Endodermal cell (in vitro differentiated cells): ENCODE measurements around the gene SLC7A1. TPM values are rescaled to one million over a fixed set of nuclear protein-coding genes. Genes with fewer than 3 reads are reported as not detected.

Source experiments
- DNase-seq: peaks from one replicate; pipeline ENCODE4 v3.0.0-alpha.2; 2017
- H3K27ac ChIP-seq: 2 replicates; pipeline ENCODE4 v1.5.1; 2013; ENCODE audit warnings: mild to moderate bottlenecking, low read depth, low read length, moderate library complexity
- H3K27me3 ChIP-seq: 2 replicates; pipeline ENCODE4 v1.6.1; 2013; ENCODE audit warnings: mild to moderate bottlenecking, low read length, moderate library complexity; ENCODE audit not compliant: insufficient read depth, control insufficient read depth, poor library complexity, severe bottlenecking
- H3K36me3 ChIP-seq: 2 replicates; pipeline ENCODE4 v1.7.0; 2013; ENCODE audit warnings: mild to moderate bottlenecking, low read length, moderate library complexity; ENCODE audit not compliant: control insufficient read depth, insufficient read depth
- H3K4me1 ChIP-seq: one replicate; pipeline ENCODE4 v1.7.0; 2013; ENCODE audit warnings: low read length; ENCODE audit not compliant: control insufficient read depth, insufficient read depth
- H3K4me3 ChIP-seq: 2 replicates; pipeline ENCODE4 v1.5.1; 2013; ENCODE audit warnings: mild to moderate bottlenecking, low read length, moderate library complexity
- H3K9ac ChIP-seq: 2 replicates; pipeline ENCODE4 v1.6.1; 2013; ENCODE audit warnings: mild to moderate bottlenecking, low read length, moderate library complexity; ENCODE audit not compliant: poor library complexity, severe bottlenecking; ENCODE audit errors: extremely low read depth
- H3K9me3 ChIP-seq: 2 replicates; pipeline ENCODE4 v1.6.1; 2013; ENCODE audit warnings: mild to moderate bottlenecking, low read length, moderate library complexity; ENCODE audit not compliant: control insufficient read depth
- H3K27ac Mint-ChIP-seq: 2 replicates; pipeline ENCODE4 v1.8.0; 2020; ENCODE audit warnings: mixed read lengths
- H3K27me3 Mint-ChIP-seq: 2 replicates; pipeline ENCODE4 v1.8.0; 2021; ENCODE audit warnings: mild to moderate bottlenecking, mixed read lengths; ENCODE audit not compliant: insufficient read depth
- H3K36me3 Mint-ChIP-seq: 2 replicates; pipeline ENCODE4 v1.8.0; 2020; ENCODE audit warnings: low read depth, mixed read lengths
- H3K4me1 Mint-ChIP-seq: 2 replicates; pipeline ENCODE4 v1.8.0; 2020; ENCODE audit warnings: mixed read lengths
- H3K4me3 Mint-ChIP-seq: 2 replicates; pipeline ENCODE4 v1.8.0; 2020; ENCODE audit warnings: mild to moderate bottlenecking, moderate library complexity, mixed read lengths
- H3K9me3 Mint-ChIP-seq: 2 replicates; pipeline ENCODE4 v1.8.0; 2020; ENCODE audit warnings: mild to moderate bottlenecking, mixed read lengths
- CTCF ChIP-seq: fragments of 200-600 bp; sonication (generic); conservative IDR thresholded peaks from 2 replicates; pipeline ENCODE4 v1.5.0; 2021; ENCODE audit warnings: antibody characterized with exemption, mild to moderate bottlenecking
- WGBS, 2 experiments: methylation state at CpG; one replicate each; pipeline versions ENCODE4 v1.1.5 to v1.1.7; 2013; ENCODE audit warnings: missing lambda C conversion rate in 2 of 2, mixed read lengths in 1 of 2; ENCODE audit not compliant: insufficient coverage in 1 of 2, insufficient read length in 1 of 2; 5-methylcytosine and 5-hydroxymethylcytosine counted together
- total RNA-seq, 2 donors: library from RNA; stranded (reverse); fragmentation: NEBNext Ultra II Directional in 1 of 2; extraction: Animal tissue kit (Norgen Biotek cat#: 25700) in 1 of 2; gene quantifications; 2 replicates in 1 of 2; 3 replicates in 1 of 2; pipeline ENCODE4 v1.2.1, GENCODE V29; 2021

The SLC7A1 gene
- total RNA-seq, 2 donors from 2014 or later = 26.0 to 27.3 TPM

DNA sequence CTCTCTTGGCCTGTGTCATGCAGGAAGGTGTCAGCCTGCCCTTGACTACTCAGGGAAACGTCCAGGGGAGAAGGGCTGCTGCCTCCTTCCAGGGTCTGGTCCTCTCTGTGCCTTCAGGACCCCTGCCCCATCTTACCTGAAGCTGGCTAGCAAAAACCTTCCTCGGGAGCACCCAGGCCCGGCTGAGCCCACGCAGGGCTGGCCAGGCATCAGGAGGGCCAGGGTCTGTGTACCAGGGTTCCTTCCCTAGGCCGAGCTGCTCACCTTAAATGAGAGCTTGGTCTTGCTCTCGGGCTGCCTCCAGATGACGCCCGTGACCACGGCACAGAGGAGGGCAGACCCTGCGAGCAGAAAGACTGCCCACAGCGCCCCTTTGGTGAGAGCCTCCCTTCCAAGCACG is 78.6 kb downstream of the SLC7A1 start:
- Mint-ChIP-seq H3K4me1 (no peaks in the 10 kb centered on the region), H3K27ac (no peak overlapping the region), H3K27me3 (no peaks in the 10 kb centered on the region), H3K36me3 (peaks cover 23% of the 10 kb centered on the region), H3K9me3 (no peaks in the 10 kb centered on the region), H3K4me3 (no peak overlapping the region)
- Histone ChIP-seq H3K36me3 (peaks cover 53% of the 10 kb centered on the region), H3K27ac (no peak overlapping the region), H3K4me3 (no peak overlapping the region), H3K9me3 (no peaks in the 10 kb centered on the region), H3K4me1 (no peaks in the 10 kb centered on the region), H3K27me3 (no peaks in the 10 kb centered on the region), H3K9ac (no peak overlapping the region)
- DNase-seq = no peak
- 83 to 87% methylated on average over 5 to 12 of the region's 12 CpGs for WGBS, 2 experiments
- no peak for TF ChIP-seq CTCF

- DNase-seq = no peak
- H3K4me1 Mint-ChIP-seq = no peaks in the 10 kb centered on the region
Measured at GRCh38 chr13:29516012-29516411, 79.5 kb downstream of the SLC7A1 start.

GRCh38 chr13:29515372-29515771 is 80.1 kb downstream of the SLC7A1 start:
- no peak overlapping the region for H3K27ac Mint-ChIP-seq
- no peak overlapping the region for H3K4me3 Mint-ChIP-seq
- 92 to 93% methylated on average over 5 to 7 of the region's 7 CpGs for WGBS, 2 experiments
- H3K36me3 Mint-ChIP-seq = peaks cover 17% of the 10 kb centered on the region
- no peak overlapping the region for H3K27ac ChIP-seq
- no peak overlapping the region for H3K4me3 ChIP-seq
- H3K27me3 Mint-ChIP-seq = no peaks in the 10 kb centered on the region
- no peaks in the 10 kb centered on the region for H3K27me3 ChIP-seq
- no peak for TF ChIP-seq CTCF
- H3K9me3 Mint-ChIP-seq = no peaks in the 10 kb centered on the region
- no peaks in the 10 kb centered on the region for H3K4me1 Mint-ChIP-seq
- no peak for DNase-seq
- no peaks in the 10 kb centered on the region for H3K4me1 ChIP-seq
- peaks cover 47% of the 10 kb centered on the region for H3K36me3 ChIP-seq
- no peaks in the 10 kb centered on the region for H3K9me3 ChIP-seq
- H3K9ac ChIP-seq = no peak overlapping the region

More at GRCh38 chr13:29516012-29516411, 79.5 kb downstream of the SLC7A1 start:
- no peak overlapping the region for H3K4me3 Mint-ChIP-seq
- no peak overlapping the region for H3K4me3 ChIP-seq
- no peak overlapping the region for H3K27ac Mint-ChIP-seq
- no peaks in the 10 kb centered on the region for H3K27me3 Mint-ChIP-seq
- H3K36me3 Mint-ChIP-seq = peaks cover 20% of the 10 kb centered on the region
- no peak overlapping the region for H3K9ac ChIP-seq
- 90 to 100% methylated on average over 5 to 8 of the region's 11 CpGs for WGBS, 2 experiments
- H3K27ac ChIP-seq = no peak overlapping the region
- no peaks in the 10 kb centered on the region for H3K9me3 ChIP-seq
- no peaks in the 10 kb centered on the region for H3K9me3 Mint-ChIP-seq
- H3K36me3 ChIP-seq = peaks cover 48% of the 10 kb centered on the region
- TF ChIP-seq CTCF = no peak
- H3K27me3 ChIP-seq = no peaks in the 10 kb centered on the region
- no peaks in the 10 kb centered on the region for H3K4me1 ChIP-seq
